B cell (primary cell): Measurements from ENCODE around the gene FASTK. TPM values are rescaled to one million over a fixed set of nuclear protein-coding genes. Genes with fewer than 3 reads are reported as not detected.

Experiments used
- ATAC-seq: fragments of 200-7000 bp; cut with Tn5 transposase; one replicate; pipeline ENCODE4 v1.10.0; 2021; ENCODE audit warnings: low read depth, mild to moderate bottlenecking, moderate number of reproducible peaks, moderate library complexity
- CTCF ChIA-PET: fragments of 350-600 bp; sonication (Branson Sonifier 250); formaldehyde crosslinking; loops from one replicate; lab custom pipeline; 2021; ENCODE audit warnings: antibody characterized with exemption, inconsistent platforms; lab: Charles Lee
- POLR2A ChIA-PET: fragments of 350-600 bp; sonication (Branson Sonifier 250); formaldehyde crosslinking; loops from one replicate; lab custom pipeline; 2021; ENCODE audit warnings: antibody characterized with exemption; lab: Charles Lee
- DNase-seq: peaks from one replicate; pipeline ENCODE4 v3.0.0; 2013
- H2AFZ ChIP-seq: 2 replicates; pipeline ENCODE4 v1.6.1; 2012; ENCODE audit warnings: mild to moderate bottlenecking, low read depth, low read length; ENCODE audit not compliant: insufficient read depth, poor library complexity, severe bottlenecking
- H3K27ac ChIP-seq, 2 donors: 1 replicate in 1 of 2; 2 replicates in 1 of 2; pipeline ENCODE4 v1.5.1; 2012 to 2013; ENCODE audit warnings: low read length in 2 of 2, mild to moderate bottlenecking in 2 of 2, moderate library complexity in 1 of 2
- H3K27me3 ChIP-seq, 4 experiments: fragments of 200-600 bp in 1 of 4; sonication (generic) in 1 of 4; replicated peaks in 1 of 4; 1 replicate in 2 of 4; 2 replicates in 2 of 4; pipeline versions ENCODE4 v1.6.1 to v1.7.0; 2013 to 2016; ENCODE audit warnings: low read length in 3 of 4, mild to moderate bottlenecking in 2 of 4, mixed read lengths in 1 of 4, moderate library complexity in 1 of 4; ENCODE audit not compliant: insufficient read depth in 4 of 4, control insufficient read depth in 3 of 4; ENCODE audit errors: control extremely low read depth in 1 of 4
- H3K36me3 ChIP-seq, 2 experiments: replicated peaks in 1 of 2; 1 replicate in 1 of 2; 2 replicates in 1 of 2; pipeline versions ENCODE4 v1.6.1 to v1.7.1; 2013; ENCODE audit warnings: low read length in 1 of 2; ENCODE audit not compliant: insufficient read depth in 2 of 2, control insufficient read depth in 1 of 2; ENCODE audit errors: control extremely low read depth in 1 of 2, extremely low read depth in 1 of 2
- H3K4me1 ChIP-seq, 2 donors: fragments of 200-600 bp in 1 of 2; sonication (generic) in 1 of 2; 1 replicate in 1 of 2; 2 replicates in 1 of 2; pipeline versions ENCODE4 v1.5.1 to v1.6.1; 2013 to 2017; ENCODE audit warnings: low read length in 2 of 2; ENCODE audit not compliant: control insufficient read depth in 2 of 2, insufficient read depth in 2 of 2
- H3K4me2 ChIP-seq: replicated peaks from 2 replicates; pipeline ENCODE3; 2012; ENCODE audit warnings: mild to moderate bottlenecking, low read depth, low read length; ENCODE audit not compliant: poor library complexity, severe bottlenecking
- H3K4me3 ChIP-seq, 5 experiments: fragments of 200-600 bp in 1 of 5; sonication (generic) in 1 of 5; 1 replicate in 3 of 5; 2 replicates in 2 of 5; pipeline versions ENCODE4 v1.5.1 to v1.7.0; 2011 to 2016; ENCODE audit warnings: low read length in 4 of 5, mild to moderate bottlenecking in 4 of 5, low read depth in 2 of 5, control low read depth in 1 of 5, moderate library complexity in 1 of 5; ENCODE audit not compliant: insufficient read depth in 1 of 5; ENCODE audit errors: control extremely low read depth in 1 of 5, extremely low read depth in 1 of 5
- H3K79me2 ChIP-seq: fragments of 200-600 bp; sonication (generic); one replicate; pipeline ENCODE4 v1.6.0; 2016; ENCODE audit warnings: low read length; ENCODE audit not compliant: control insufficient read depth, insufficient read depth
- H3K9ac ChIP-seq: fragments of 200-600 bp; sonication (generic); 2 replicates; pipeline ENCODE4 v1.6.1; 2017; ENCODE audit warnings: mild to moderate bottlenecking, low read length, moderate library complexity
- H3K9me3 ChIP-seq, 3 donors: one replicate each; pipeline versions ENCODE4 v1.6.1 to v1.7.1; 2013; ENCODE audit warnings: low read length in 2 of 3; ENCODE audit not compliant: control insufficient read depth in 2 of 3, insufficient read depth in 1 of 3; ENCODE audit errors: control extremely low read depth in 1 of 3
- H4K20me1 ChIP-seq: 2 replicates; pipeline ENCODE4 v1.6.0; 2012; ENCODE audit warnings: mild to moderate bottlenecking, low read length; ENCODE audit not compliant: insufficient read depth, control insufficient read depth, poor library complexity, severe bottlenecking
- H3K27ac Mint-ChIP-seq: one replicate; pipeline ENCODE4 v1.8.0; 2021; ENCODE audit warnings: mixed read lengths
- H3K27me3 Mint-ChIP-seq: one replicate; pipeline ENCODE4 v1.8.0; 2021; ENCODE audit warnings: mixed read lengths
- H3K4me1 Mint-ChIP-seq: one replicate; pipeline ENCODE4 v1.8.0; 2021; ENCODE audit warnings: mixed read lengths
- H3K4me3 Mint-ChIP-seq: one replicate; pipeline ENCODE4 v1.8.0; 2021; ENCODE audit warnings: mixed read lengths
- H3K9me3 Mint-ChIP-seq: one replicate; pipeline ENCODE4 v1.8.0; 2022; ENCODE audit warnings: mixed read lengths; ENCODE audit not compliant: insufficient read depth
- CTCF ChIP-seq: fragments of 200-600 bp; IDR thresholded peaks from one replicate; pipeline ENCODE4 v1.8.0; 2022; ENCODE audit warnings: antibody characterized with exemption, mild to moderate bottlenecking
- EZH2 ChIP-seq: IDR thresholded peaks from 2 replicates; pipeline ENCODE4 v1.6.1; 2012; ENCODE audit warnings: borderline replicate concordance, low read depth, mild to moderate bottlenecking, moderate library complexity, low read length; ENCODE audit not compliant: insufficient read depth, poor library complexity, severe bottlenecking
- WGBS: methylation state at CpG from one replicate; pipeline ENCODE4 v1.1.5; 2013; ENCODE audit warnings: missing lambda C conversion rate; ENCODE audit not compliant: insufficient coverage; 5-methylcytosine and 5-hydroxymethylcytosine counted together
- intact Hi-C: fragments of 100-400 bp; cut with micrococcal nuclease; formaldehyde crosslinking; loops from one replicate; pipeline ENCODE4 v1.10.0; 2022
- polyA plus RNA-seq: library from polyadenylated mRNA; depleted of rRNA; stranded (reverse); fragments of >200 nt; gene quantifications from 2 replicates; pipeline ENCODE4 v1.2.3, GENCODE V29; 2012
- total RNA-seq, 2 donors: library from RNA; stranded (reverse); fragments of 120-200 nt in 1 of 2; gene quantifications; 1 replicate in 1 of 2; 2 replicates in 1 of 2; pipeline versions ENCODE4 v1.2.3 to v1.2.4, GENCODE V29; 2013 to 2022

FASTK gene
- total and polyA plus RNA-seq, 2 donors (not counting 1 experiment from before 2014, with no cell fraction given) = 120 to 258 TPM

- H3K36me3 ChIP-seq = peaks cover 0 to 1% of the 10 kb centered on the region in 2 experiments
- TF ChIP-seq CTCF = no peak
- no peak for TF ChIP-seq EZH2
- peaks cover 36% of the 10 kb centered on the region for H3K4me1 Mint-ChIP-seq
- no peaks in the 10 kb centered on the region for H3K9me3 Mint-ChIP-seq
- peak overlapping the region; percentile 67 to 90 (median 73) for H3K4me3 ChIP-seq
- CTCF ChIA-PET = interaction anchor here (0.6 to 1.3 kb wide), 3 partner anchors 22 to 1452 kb away, joined by 3 to 6 read pairs (median 3); partner anchors contain the start of gene FASTK
- peak overlapping the region; percentile 94 for H3K27ac Mint-ChIP-seq
- DNase-seq = no peak
- H3K9ac ChIP-seq = peak overlapping the region; percentile 89
- peaks cover 37% of the 10 kb centered on the region for H3K79me2 ChIP-seq
- H3K27me3 Mint-ChIP-seq = no peaks in the 10 kb centered on the region
- H3K27me3 ChIP-seq = no peaks in the 10 kb centered on the region
- H3K27ac ChIP-seq = peak overlapping the region; percentile 79 to 82
- POLR2A ChIA-PET = interaction anchor here (0.8 to 1.3 kb wide), 4 partner anchors 13 to 732 kb away, joined by 4 to 7 read pairs (median 6); partner anchors contain the start of gene ABCB8
- H3K9me3 ChIP-seq = no peaks in the 10 kb centered on the region
- intact Hi-C loops = loop anchor here (1.0 to 5.0 kb wide), 7 partner anchors 21 to 1344 kb away; partner anchors contain the start of genes ABCB8, FASTK, REPIN1 and ZNF862
- WGBS = 2% methylated on average over 5 of the region's 18 CpGs
- ATAC-seq = no peak
- H4K20me1 ChIP-seq = peaks cover 32% of the 10 kb centered on the region
- peak overlapping the region; percentile 98 for H2AFZ ChIP-seq
- peak overlapping the region; percentile 100 for H3K4me2 ChIP-seq
- peaks cover 23 to 40% of the 10 kb centered on the region in 2 donors for H3K4me1 ChIP-seq
- H3K4me3 Mint-ChIP-seq = peak overlapping the region; percentile 96
These were observed 21.7 kb downstream of the FASTK start for GRCh38 chr7:151058781-151059366.
